ENCODE data around the gene ASTL.
"Not testable (repeated sequence)": the region's sequence is repeated elsewhere in the genome, so short reads cannot be mapped to it uniquely, and the experiment has no call there.

ASTL gene
- 0.76 to 16.9 (median 2.3) reads per million in 18 experiments for total RNA-seq

- peak in 1 of 2 donors; percentile 48 for DNase-seq
Observed at GRCh38 chr2:96138179-96139145, at the start of gene ASTL. Gene ASTL, minus strand, starts transcription at chr2:96138502. Its CDS starts 66 bp downstream, at chr2:96138436.

DNA sequence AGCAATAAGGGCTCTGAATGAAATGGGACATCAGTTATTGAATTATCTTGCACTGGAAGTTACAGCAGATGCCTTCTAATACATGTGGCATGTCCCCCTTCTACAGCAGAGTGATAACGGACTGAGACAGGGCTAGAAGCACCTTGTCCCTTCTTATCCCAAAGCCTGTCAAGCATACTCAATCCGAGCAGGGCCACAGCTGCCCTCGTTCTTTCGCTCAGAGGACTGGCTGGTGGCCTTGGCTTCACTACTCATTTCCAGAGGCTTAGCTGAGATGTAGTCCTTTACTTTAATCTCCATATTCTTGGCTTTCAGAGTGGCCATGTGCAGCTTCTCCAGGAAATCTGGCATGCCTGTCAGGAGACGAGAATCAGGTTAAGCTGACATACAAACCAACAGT lies 48.3 kb upstream of the ASTL start:
- DNase-seq, result no peak

GRCh38 chr2:96185516-96185915 lies 47.2 kb upstream of the ASTL start:
- no peak for DNase-seq

- no peak for DNase-seq
Observed at GRCh38 chr2:96184989-96185388, 46.7 kb upstream of the ASTL start.

DNA sequence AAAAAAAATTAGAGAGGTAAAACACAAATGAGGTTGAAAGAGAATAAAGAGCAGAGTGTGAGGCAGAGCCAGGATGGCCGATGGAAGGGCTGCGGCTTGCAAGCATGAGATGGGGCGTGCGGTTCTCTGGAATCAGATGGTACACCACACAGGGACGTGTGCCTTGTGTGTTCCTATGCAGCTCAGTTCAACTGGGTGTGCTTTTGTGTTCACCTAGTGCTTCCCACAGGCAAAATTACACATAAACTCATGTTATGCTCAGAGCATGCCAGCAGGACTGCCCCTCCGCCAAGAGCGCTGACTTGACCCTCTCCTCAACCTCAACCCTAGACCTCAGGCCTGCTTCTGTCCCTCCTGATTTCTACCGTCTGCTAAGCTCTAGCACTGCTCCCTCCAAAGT lies 45.9 kb upstream of the ASTL start:
- no peak for DNase-seq

GRCh38 chr2:96181529-96181928 lies 43.2 kb upstream of the ASTL start:
- no peak for DNase-seq

DNA sequence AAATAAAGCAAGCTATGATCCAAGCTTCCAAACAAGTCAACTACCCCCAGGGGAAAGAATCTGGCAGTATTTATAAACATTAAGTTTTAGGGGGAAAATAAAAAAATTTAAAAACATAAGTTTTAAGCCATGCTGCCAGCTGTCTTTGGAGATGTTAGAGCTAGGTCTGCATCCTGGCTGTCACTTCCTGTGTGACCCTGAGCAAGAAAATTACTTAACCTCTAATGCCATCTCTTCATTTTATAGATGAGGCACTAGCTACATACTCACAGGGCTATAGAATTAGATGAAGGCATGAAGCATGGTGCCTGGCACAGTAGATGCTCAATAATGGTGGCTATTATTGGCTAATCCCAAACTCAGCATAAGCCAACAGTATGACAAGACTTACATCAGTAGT lies 42.2 kb upstream of the ASTL start:
- no peak for DNase-seq

DNA sequence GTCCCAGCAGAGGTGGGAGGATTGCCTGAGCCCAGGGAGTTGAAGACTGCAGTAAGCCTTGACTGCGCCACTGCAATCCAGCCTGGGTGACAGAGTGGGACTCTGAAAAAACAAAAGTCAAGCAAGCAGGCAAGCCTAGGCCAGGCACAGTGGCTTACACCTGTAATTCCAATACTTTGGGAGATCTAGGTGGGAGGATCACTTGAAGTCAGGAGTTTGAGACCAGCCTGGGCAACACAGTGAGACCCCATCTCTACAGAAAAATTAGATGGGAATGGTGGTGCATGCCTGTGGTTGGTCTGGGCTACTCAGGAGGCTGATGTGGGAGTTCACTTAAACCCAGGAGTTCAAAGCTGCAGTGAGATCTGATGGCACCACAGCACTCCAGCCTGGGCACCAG lies 41.7 kb upstream of the ASTL start:
- DNase-seq, result no peak

DNA sequence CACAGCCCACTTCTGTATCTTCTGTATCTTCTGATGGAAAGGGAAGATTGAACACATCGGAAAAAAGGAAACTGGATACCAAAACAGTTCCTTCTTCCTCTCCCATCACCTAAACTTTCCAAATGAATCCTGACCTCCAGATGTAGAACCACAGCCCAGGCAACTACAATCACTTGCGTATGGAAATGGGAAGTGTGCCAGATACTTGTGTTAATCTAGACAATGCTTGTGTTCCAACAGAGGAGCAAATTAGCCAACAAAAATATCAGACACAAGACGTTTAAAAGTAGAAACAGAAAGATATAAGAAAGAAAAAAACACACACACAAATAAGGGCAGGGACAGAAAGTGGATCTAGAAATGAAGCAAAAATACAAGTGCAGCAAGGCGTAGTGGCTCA lies 38.4 kb upstream of the ASTL start:
- DNase-seq, result no peak

- no peak for DNase-seq
Observed at GRCh38 chr2:96175951-96176350, 37.6 kb upstream of the ASTL start.

GRCh38 chr2:96174251-96175144 lies 36.2 kb upstream of the ASTL start:
- DNase-seq, result peak; percentile 82 to 85

- DNase-seq, result no peak
Observed at GRCh38 chr2:96171831-96172230, 33.5 kb upstream of the ASTL start.

- DNase-seq, result peak; percentile 35 to 70
Observed at GRCh38 chr2:96170626-96171025, 32.3 kb upstream of the ASTL start.

- DNase-seq, result no peak
Observed at GRCh38 chr2:96169868-96170507, 31.7 kb upstream of the ASTL start.

DNA sequence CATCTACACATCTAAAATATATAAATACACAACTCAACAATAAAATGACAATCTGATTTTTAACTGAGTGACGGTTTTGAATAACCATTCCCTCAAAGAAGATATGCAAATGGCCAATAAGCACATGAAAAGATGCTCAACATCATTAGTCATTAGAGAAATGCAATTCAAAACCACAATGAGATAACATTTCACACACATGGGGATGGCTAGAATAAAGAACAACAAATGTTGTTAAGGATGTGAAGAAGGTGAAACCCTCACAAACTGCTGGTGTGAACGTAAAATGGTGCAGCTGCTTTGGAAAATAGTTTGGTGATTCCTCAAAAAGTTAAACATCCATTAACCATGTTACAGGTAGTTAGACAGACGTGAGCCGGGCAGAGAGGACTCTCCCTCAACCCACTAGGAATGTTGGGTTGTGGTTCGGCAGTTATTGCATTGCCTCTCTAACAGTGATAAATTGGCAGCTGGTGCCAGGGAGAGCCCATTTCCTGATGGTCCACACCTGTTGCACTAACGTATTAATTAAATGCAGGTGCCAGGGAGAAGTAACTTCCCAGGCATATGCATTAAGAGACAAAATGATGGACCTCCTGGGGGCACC lies 29.2 kb upstream of the ASTL start:
- no peak for DNase-seq

DNA sequence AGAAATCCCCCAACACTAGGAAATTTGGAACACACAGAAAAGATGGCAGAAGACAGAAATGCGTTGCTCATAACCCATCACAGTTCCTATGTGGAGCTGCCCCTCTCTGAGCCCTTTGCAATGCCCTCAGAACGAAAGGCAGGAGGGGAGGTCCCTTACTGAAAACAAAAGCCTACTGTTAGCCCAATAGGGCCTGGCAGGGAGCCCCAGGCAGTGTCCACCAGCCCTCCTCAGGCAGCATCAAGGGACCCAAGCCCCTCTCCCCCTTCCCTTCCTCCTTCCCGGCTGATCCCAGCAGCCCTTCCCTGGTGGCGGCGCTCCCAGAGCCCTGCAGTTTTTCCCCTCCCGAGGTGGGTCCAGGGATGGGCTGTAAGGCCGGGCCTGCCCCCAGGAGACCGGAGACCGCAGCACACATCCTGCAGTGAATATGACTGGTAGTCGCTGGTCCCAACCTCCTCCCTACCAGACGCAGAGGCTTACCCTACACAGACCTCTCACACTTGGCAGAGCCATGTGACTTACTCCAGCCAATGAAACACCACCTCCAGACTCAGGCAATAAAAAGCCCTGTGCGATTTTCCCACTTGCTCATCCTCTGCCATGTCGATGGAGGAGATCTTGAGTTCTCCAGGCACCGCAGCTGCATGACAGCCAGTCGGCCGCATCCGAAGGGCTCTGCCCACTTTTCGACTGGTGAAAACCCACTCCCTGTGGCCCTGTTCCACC lies 26.3 kb upstream of the ASTL start:
- no peak for DNase-seq

DNA sequence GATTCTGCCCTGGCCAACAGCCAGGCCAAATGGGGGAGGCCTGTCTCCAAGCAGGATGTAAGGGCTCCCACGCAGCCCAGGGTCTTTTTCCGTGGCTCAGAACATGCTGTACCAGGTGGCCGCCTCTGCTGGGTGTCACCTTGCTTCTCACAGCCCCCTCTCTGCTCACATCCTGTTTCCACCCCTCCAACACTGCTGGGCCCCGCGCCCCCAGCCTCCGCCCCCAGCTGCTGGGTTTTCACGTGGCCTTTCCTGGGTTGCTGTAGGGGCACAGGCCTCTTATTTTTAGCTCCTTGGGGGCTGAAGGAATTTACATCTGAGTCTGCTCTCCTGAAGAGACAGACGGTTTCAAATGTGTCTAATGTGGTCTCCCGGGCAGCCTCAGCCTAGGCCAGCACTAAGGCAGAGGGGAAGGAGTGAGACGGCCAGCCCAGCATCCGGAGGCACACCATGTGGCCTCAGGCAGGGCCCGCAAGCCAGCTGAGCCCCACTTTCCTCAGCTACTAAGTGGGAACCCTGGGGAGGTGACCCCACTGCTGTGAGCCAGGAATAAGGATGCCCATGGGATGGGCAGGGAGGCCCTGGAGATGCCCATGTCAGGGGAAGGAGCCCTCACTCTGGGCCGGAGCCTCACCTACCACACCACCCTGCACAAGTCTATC lies 25.6 kb upstream of the ASTL start:
- DNase-seq, result no peak

DNA sequence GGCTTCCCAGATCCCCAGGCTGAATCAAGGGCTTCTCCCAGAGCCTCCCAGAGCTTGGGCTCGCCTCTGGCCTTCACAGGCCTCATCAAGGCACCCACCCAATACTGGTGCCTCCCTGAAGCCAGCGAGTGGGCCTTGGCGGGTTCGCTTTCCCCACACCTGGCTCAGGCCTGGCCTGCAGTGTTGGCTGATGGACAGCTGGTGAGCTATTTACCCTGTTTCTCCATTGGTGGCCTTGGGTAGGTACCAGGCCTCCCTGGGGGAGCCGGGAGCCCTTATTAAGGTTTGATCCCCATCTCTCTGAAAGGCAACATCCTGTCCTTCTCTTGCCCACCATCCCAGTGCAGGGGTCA lies 25.1 kb upstream of the ASTL start:
- no peak for DNase-seq

DNA sequence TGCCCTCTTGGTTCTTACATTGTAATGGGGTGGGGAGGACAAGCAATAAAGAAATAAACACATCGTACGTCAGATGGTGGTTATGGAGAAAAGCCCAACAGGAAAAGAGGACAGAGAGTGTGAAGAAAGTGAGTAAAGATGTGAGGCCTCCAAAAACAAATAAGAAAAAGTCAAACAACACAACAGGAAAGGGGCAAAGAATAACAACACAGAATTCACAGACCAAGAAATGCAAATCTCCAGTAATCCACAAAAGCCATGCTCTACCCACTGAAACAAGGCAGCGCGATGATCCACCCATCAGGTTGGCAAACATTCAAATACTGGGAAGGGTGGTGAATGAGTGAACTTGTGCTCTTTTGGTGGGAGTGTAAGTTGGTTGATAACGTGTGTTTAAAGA lies 23.6 kb upstream of the ASTL start:
- DNase-seq, result no peak

- not testable (repeated sequence) for DNase-seq
Observed at GRCh38 chr2:96160366-96160765, 22.1 kb upstream of the ASTL start.
